Measurements from ENCODE around the gene CLEC11A.

- TF ChIP-seq CTCF (optimal IDR thresholded peaks at IDR 0.05 in 1 of 3, IDR thresholded peaks at IDR 0.05 in 1 of 3, conservative IDR thresholded peaks at IDR 0.05 in 1 of 3; ENCODE audit: extremely low read depth in 1 of 3, insufficient read depth in 2 of 3, low read length in 3 of 3) (no peak), EZH2 (IDR thresholded peaks at IDR 0.05; ENCODE audit: low read length) (no peak)
These were observed 46.5 kb upstream of the CLEC11A start for GRCh38 chr19:50676625-50677197.
